ENCODE results near the gene PAF1.

DNA sequence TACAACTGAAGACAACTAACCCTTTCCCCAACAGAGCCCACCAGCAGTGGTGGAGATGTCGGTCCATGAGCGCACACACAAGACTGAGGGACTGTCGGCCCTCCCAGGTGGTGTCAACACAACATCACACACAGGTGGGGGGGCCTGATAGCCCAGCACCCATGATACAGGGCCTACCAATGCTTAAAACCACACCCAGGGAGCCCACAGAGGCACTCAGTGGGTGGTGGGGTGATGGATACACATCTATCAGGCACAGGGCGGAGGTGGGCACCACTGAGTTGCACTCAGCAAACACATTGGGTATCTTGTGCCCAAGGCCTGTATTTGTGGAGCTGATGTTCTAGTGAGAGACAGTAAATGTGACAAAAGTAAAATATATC is 8.8 kb upstream of the PAF1 start:
- TF ChIP-seq TAF1 (IDR thresholded peaks at IDR 0.05; ENCODE audit: borderline replicate concordance, low read depth, low read length) (no peak), POLR2A (IDR thresholded peaks at IDR 0.05; ENCODE audit: low read depth, low read length) (no peak)
